ENCODE data around the gene HUS1B.

The HUS1B gene

DNA sequence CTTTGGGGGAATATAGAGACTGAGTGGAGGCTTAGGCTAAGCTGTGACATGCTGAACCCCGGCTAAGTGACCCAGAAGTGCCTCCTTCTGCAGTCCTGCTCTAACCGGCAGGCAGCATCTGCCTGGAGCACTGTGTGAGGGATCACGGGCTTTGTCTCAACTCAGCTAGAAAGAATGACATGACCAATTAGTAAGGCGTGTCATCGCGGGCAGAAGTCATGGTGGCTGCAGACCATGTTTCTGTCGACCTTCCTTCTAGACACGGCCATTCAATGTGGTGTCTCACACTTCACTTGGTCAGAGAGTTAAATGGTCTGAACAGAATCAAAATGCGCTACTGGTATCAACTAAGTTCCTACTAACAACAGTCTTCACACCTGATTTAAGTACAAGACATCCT is 35.0 kb downstream of the HUS1B start:
- peak; percentile 26 for DNase-seq (ENCODE audit: low read depth)

- DNase-seq (ENCODE audit: low read depth): no peak
Measured at GRCh38 chr6:620950-621349, 36.0 kb downstream of the HUS1B start.

DNA sequence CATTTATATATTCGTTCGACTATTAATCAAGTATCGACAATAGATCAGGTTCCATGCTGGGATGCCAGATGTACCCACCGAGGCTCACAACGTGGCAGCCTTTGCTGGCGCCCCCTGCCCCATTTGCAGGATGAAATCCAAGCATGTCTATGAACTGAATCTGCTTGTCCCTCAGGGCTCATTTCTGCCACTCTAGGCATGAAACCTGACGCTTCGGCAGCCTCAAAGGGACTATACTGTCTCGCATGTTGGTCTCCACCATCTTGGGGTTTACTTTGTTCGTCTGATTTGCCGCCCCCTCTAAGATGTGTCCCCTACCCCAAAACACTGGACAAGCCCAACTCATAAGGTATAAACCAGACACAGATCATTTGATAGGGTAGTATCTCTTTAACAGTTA is 36.7 kb downstream of the HUS1B start:
- no peak for DNase-seq (ENCODE audit: low read depth)

DNA sequence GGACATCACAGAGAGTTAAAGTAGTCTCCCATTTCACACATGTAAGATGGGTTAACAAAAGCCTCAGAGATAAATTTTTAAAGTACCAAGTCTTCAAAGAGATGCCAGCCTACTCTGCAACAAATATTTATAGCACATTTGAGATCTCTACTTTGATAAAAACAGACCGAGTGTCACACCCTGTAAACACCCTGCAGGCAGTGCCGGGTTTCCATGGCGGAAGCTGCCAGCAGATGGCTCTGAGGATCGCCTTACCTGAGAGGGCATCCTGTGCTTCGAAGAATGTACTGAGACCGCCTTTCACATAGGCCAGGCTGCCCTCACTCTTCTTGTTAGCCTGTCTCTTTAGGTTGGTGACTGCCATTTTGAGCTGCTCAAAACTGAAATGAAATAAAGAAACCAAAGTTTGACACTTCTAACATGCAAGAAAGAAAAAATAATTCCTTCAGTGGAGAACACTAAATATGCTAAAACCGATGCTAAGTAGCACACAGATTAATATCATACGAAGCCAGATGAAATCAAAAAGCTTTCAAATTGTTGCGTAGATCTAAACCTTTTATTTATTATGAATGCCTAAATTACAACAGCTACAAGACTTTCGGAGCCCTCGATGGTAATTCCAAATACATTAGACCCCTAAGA is 39.3 kb downstream of the HUS1B start:
- no peak for DNase-seq (ENCODE audit: low read depth)

GRCh38 chr6:613981-614380 is 42.9 kb downstream of the HUS1B start:
- DNase-seq (ENCODE audit: low read depth): no peak

GRCh38 chr6:611928-612327 is 45.0 kb downstream of the HUS1B start:
- DNase-seq (ENCODE audit: low read depth): no peak

DNA sequence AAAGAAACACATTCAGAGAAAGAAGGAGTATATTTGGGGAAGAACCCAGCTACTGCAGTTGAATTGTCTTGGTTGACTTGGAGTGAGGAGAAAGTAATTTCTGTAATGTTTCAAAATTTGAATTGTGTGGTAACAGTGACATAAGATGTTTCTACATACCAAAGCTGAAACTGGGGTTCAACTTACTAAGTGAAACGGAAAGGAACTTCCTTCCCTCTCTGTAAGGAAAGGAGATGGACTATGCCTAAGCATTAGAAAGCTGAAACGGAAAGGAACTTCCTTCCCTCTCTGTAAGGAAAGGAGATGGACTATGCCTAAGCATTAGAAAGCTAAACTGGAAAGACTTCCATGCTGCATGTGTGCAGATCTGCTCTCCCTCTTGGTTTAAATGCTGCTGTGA is 46.0 kb downstream of the HUS1B start:
- DNase-seq (ENCODE audit: low read depth): peak; percentile 54

- no peak for DNase-seq (ENCODE audit: low read depth)
Measured at GRCh38 chr6:609905-610304, 47.0 kb downstream of the HUS1B start.

- DNase-seq (ENCODE audit: low read depth): no peak
Measured at GRCh38 chr6:606829-607379, 50.0 kb downstream of the HUS1B start.
